Activated T-helper 1 cell treated with anti-CD3 and anti-CD28 coated beads, Interleukin-2, amount 50 U/mL, for 16 hours (primary cell): ENCODE measurements around the gene IL12RB1.
A peak's percentile ranks its signal among the peaks of the same experiment; 100 is the strongest.
"Not testable (repeated sequence)": the region's sequence is repeated elsewhere in the genome, so short reads cannot be mapped to it uniquely, and the experiment has no call there.

Source experiments
- DNase-seq, 2 donors: peaks; one replicate each; pipeline ENCODE4 v3.0.0-alpha.2; 2020; ENCODE audit warnings: low read depth in 1 of 2, low spot score in 1 of 2

Gene IL12RB1

DNA sequence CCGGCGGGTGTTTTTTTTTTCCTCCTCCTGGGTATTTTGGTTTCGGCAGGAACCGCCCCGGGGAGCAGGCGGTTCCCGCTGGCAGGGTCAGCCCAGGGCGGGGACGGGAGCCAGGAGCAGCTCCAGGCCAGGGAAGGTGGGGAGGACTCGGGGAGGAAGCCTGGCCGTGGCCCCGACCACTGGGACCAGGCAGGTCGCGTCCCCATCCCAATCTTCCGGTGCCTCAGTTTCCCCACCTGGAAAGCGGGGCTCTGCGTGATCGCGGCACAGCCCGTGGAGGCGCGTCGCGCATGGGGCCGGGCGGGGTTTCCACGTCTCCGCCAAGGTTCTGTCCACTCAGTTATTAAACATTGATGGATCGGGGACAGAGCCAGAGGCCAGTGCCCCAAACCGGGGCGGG lies 34.8 kb downstream of the IL12RB1 start:
- DNase-seq, result no peak

DNA sequence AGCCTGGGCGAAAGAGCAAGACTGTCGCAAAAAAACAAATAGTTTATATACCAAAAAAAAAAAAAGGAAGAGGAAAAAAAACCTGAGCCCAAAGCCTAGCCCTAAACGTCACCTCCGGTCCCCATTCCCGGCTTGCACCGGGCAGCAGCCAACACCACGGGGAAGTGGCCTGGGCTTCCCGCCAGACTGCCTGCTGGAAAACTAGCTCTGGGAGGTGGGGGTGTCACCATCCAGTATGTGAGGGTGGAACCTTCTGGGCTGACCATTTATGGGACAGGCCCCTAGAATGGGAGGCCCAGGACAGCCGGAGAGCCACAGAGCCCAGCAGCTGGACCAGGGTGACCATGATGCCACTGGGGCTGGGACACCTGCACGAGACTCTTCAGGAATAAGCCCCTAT lies 37.3 kb downstream of the IL12RB1 start:
- no peak for DNase-seq

GRCh38 chr19:18046059-18046718 lies 40.5 kb downstream of the IL12RB1 start:
- no peak for DNase-seq

- no peak for DNase-seq
Observed at GRCh38 chr19:18045307-18046050, 41.3 kb downstream of the IL12RB1 start.

GRCh38 chr19:18044825-18045304 lies 41.9 kb downstream of the IL12RB1 start:
- DNase-seq, result peak; percentile 64 to 73

GRCh38 chr19:18043676-18044075 lies 43.1 kb downstream of the IL12RB1 start:
- no peak for DNase-seq

- DNase-seq, result no peak
Observed at GRCh38 chr19:18041054-18041453, 45.7 kb downstream of the IL12RB1 start.

- not testable (repeated sequence) for DNase-seq
Observed at GRCh38 chr19:18032102-18032501, 54.6 kb downstream of the IL12RB1 start.

DNA sequence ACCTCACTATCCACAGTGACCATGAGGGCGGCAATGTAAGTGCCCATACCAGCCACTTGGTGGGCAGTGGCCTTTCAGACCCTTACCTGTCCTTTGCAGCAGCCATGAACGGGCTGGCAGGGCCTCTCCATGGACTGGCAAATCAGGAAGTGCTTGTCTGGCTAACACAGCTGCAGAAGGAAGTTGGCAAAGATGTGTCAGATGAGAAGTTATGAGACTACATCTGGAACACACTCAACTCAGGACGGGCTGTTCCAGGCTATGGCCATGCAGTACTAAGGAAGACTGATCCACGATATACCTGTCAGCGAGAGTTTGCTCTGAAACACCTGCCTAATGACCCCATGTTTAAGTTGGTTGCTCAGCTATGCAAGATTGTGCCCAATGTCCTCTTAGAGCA lies 55.3 kb downstream of the IL12RB1 start:
- not testable (repeated sequence) for DNase-seq

GRCh38 chr19:18029617-18030338 lies 57.0 kb downstream of the IL12RB1 start:
- DNase-seq, result no peak

GRCh38 chr19:18027151-18027550 lies 59.6 kb downstream of the IL12RB1 start:
- no peak for DNase-seq

- peak in 1 of 2 donors; percentile 51 for DNase-seq
Observed at GRCh38 chr19:18023622-18024251, 63.0 kb downstream of the IL12RB1 start.

DNA sequence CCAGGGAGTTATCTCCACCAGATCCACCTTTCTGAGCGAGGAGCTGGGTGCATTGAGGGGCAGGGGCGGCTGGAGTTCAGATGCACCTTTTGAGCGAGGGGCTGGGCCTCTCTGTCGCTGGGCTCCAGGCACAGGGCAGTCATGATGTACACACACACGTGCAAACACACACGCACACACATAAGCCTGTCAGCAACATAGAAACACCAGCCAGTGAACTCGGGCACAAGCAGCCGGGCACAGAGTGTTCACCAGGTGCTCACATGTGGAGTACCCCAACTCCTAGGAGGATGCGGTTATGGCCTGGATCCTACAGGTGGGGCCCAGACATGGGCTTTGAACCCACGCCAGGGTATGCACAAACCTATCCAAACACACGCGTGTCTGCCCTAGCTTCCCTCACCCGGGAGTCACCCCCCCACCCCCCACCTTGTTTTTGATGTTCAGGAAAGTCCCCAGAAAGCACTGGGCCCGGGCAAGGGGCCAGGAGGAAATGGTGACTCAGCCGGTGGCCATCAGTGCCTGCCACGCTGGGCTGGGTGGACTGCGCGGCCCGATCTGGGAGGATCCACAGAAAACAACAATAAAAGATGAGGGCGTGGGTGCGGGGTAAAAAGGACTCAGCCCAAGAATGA lies 65.5 kb downstream of the IL12RB1 start:
- peak; percentile 57 to 68 for DNase-seq

GRCh38 chr19:18020212-18021085 lies 66.3 kb downstream of the IL12RB1 start:
- DNase-seq, result no peak

- no peak for DNase-seq
Observed at GRCh38 chr19:18017275-18018083, 69.3 kb downstream of the IL12RB1 start.

DNA sequence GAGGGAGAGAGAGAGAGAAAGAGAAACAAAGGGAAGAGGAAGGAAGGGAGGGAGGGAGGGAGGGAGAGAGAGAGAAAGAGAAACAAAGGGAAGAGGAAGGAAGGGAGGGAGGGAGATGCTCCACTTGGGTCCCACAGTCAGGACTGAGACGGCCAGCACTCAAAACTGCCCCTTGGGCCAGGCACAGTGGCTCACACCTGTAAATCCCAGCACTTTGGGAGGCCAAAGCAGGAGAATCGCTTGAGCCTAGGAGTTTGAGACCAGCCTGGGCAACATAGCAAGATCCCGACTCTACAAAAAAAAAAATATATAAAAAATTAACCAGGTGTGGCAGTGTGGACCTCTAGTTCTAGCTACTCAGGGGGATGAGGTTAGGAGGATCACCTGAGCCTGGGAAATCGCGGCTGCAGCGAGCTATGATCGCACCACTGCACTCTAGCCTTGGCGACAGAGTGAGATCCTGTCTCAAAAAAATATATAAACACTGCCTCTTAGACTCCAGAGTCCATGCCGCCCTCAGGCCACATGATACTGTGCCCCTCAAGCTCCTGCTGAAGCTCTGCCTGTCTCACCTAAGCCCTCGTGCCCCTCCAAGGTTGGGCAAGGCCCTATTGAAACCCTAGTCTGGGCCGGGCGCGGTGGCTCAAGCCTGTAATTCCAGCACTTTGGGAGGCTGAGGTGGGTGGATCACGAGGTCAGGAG lies 70.4 kb downstream of the IL12RB1 start:
- DNase-seq, result no peak

DNA sequence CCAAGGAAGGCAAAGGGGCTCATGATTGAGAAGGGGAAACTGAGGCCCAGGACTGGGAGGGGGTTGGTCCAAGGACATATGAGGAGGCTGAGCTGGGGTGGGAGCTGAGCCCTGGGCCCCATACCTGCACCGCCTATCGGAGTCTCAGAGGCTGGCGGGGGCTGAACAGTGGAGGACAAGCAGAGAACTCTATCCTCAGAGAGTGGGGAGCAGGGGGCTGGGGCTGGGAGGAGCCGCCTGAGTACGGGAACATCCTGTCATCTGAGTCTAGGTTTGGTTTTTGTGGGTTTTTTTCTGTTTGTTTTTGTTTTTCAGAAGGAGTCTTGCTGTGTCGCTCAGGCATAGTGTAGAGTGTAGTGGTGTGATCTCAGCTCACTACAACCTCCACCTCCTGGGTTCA lies 72.5 kb downstream of the IL12RB1 start:
- no peak for DNase-seq
